Astrocyte (in vitro differentiated cells and primary cell): Measurements from ENCODE around the gene SLC25A21. TPM values are rescaled to one million over a fixed set of nuclear protein-coding genes. Genes with fewer than 3 reads are reported as not detected.

Source experiments
- DNase-seq: peaks from one replicate; pipeline ENCODE4 v3.0.0-alpha.2; 2010; ENCODE audit warnings: low read depth
- FAIRE-seq: peaks from 2 replicates; lab custom pipeline; 2011; peaks lifted over from hg19 to GRCh38; lab: Jason Lieb, UNC
- H2AFZ ChIP-seq: 2 replicates; pipeline ENCODE4 v1.6.0; 2012; ENCODE audit warnings: low read depth, low read length, inconsistent platforms
- H3K27ac ChIP-seq: 2 replicates; pipeline ENCODE4 v1.5.1; 2011; ENCODE audit warnings: low read depth, low read length, inconsistent platforms
- H3K27me3 ChIP-seq: 2 replicates; pipeline ENCODE4 v1.6.0; 2011; ENCODE audit warnings: low read length, inconsistent platforms; ENCODE audit not compliant: insufficient read depth
- H3K36me3 ChIP-seq: 2 replicates; pipeline ENCODE4 v1.5.1; 2011; ENCODE audit warnings: low read length, inconsistent platforms; ENCODE audit not compliant: insufficient read depth
- H3K4me1 ChIP-seq: 2 replicates; pipeline ENCODE4 v1.5.1; 2011; ENCODE audit warnings: low read length, inconsistent platforms; ENCODE audit not compliant: insufficient read depth
- H3K4me2 ChIP-seq: 2 replicates; pipeline ENCODE4 v1.6.0; 2012; ENCODE audit warnings: low read length, inconsistent platforms
- H3K4me3 ChIP-seq: 2 replicates; pipeline ENCODE4 v1.5.1; 2011; ENCODE audit warnings: low read depth, mild to moderate bottlenecking, low read length, inconsistent platforms; ENCODE audit not compliant: insufficient read depth
- H3K79me2 ChIP-seq: 2 replicates; pipeline ENCODE4 v1.6.0; 2012; ENCODE audit warnings: mild to moderate bottlenecking, low read length, inconsistent platforms; ENCODE audit not compliant: insufficient read depth
- H3K9ac ChIP-seq: 2 replicates; pipeline ENCODE4 v1.6.0; 2012; ENCODE audit warnings: mild to moderate bottlenecking, low read length, inconsistent platforms
- H3K9me3 ChIP-seq: 2 replicates; pipeline ENCODE4 v1.5.1; 2012; ENCODE audit warnings: low read depth, mild to moderate bottlenecking, low read length, inconsistent platforms; ENCODE audit not compliant: insufficient read depth
- H4K20me1 ChIP-seq: 2 replicates; pipeline ENCODE4 v1.6.0; 2012; ENCODE audit warnings: low read length, inconsistent platforms; ENCODE audit not compliant: insufficient read depth
- H3K27ac Mint-ChIP-seq: one replicate; pipeline ENCODE4 v1.8.0; 2021; ENCODE audit warnings: mild to moderate bottlenecking, mixed read lengths; ENCODE audit not compliant: unreplicated experiment
- H3K27me3 Mint-ChIP-seq: one replicate; pipeline ENCODE4 v1.8.0; 2021; ENCODE audit warnings: low read depth, mixed read lengths; ENCODE audit not compliant: unreplicated experiment
- H3K36me3 Mint-ChIP-seq: one replicate; pipeline ENCODE4 v1.8.0; 2021; ENCODE audit warnings: low read depth, mixed read lengths; ENCODE audit not compliant: unreplicated experiment
- H3K4me1 Mint-ChIP-seq: one replicate; pipeline ENCODE4 v1.8.0; 2021; ENCODE audit warnings: low read depth, mixed read lengths; ENCODE audit not compliant: unreplicated experiment
- H3K4me3 Mint-ChIP-seq: one replicate; pipeline ENCODE4 v1.8.0; 2021; ENCODE audit warnings: mild to moderate bottlenecking, moderate library complexity, mixed read lengths; ENCODE audit not compliant: unreplicated experiment
- H3K9me3 Mint-ChIP-seq: one replicate; pipeline ENCODE4 v1.8.0; 2021; ENCODE audit warnings: mild to moderate bottlenecking, mixed read lengths; ENCODE audit not compliant: unreplicated experiment
- CTCF ChIP-seq: IDR thresholded peaks from 2 replicates; pipeline ENCODE4 v1.5.1; 2011; ENCODE audit warnings: low read depth, mild to moderate bottlenecking, inconsistent platforms, low read length, moderate library complexity; ENCODE audit not compliant: insufficient read depth
- EZH2 ChIP-seq: IDR thresholded peaks from 2 replicates; pipeline ENCODE4 v1.6.1; 2012; ENCODE audit warnings: mild to moderate bottlenecking, low read length, inconsistent platforms; ENCODE audit not compliant: insufficient read depth
- total RNA-seq: library from RNA; stranded (reverse); gene quantifications from 2 replicates; pipeline ENCODE4 v1.2.1, GENCODE V29; 2021

The SLC25A21 gene
- total RNA-seq, 1 donor from 2014 or later: 1.5 TPM

GRCh38 chr14:36835128-36835527, 337.3 kb downstream of the SLC25A21 start:
- Mint-ChIP-seq H3K4me1 (no peaks in the 10 kb centered on the region), H3K9me3 (peaks cover 3% of the 10 kb centered on the region), H3K4me3 (no peak overlapping the region), H3K27ac (no peak overlapping the region), H3K36me3 (peaks cover 3% of the 10 kb centered on the region), H3K27me3 (peaks cover 5% of the 10 kb centered on the region)
- Histone ChIP-seq H3K9ac (no peak overlapping the region), H3K27ac (no peak overlapping the region), H3K9me3 (no peaks in the 10 kb centered on the region), H3K4me1 (no peaks in the 10 kb centered on the region), H4K20me1 (no peaks in the 10 kb centered on the region), H3K4me3 (no peak overlapping the region), H3K27me3 (no peaks in the 10 kb centered on the region), H3K36me3 (no peaks in the 10 kb centered on the region), H3K79me2 (no peaks in the 10 kb centered on the region), H3K4me2 (no peak overlapping the region), H2AFZ (no peak overlapping the region)
- FAIRE-seq (no peak), DNase-seq (no peak)
- no peak for TF ChIP-seq CTCF
- TF ChIP-seq EZH2: no peak

GRCh38 chr14:36834293-36834692, 338.1 kb downstream of the SLC25A21 start:
- Histone ChIP-seq H3K27me3 (no peaks in the 10 kb centered on the region), H3K79me2 (no peaks in the 10 kb centered on the region), H3K9me3 (no peaks in the 10 kb centered on the region), H3K36me3 (no peaks in the 10 kb centered on the region), H3K4me3 (no peak overlapping the region), H3K9ac (no peak overlapping the region), H3K4me1 (no peaks in the 10 kb centered on the region), H3K4me2 (no peak overlapping the region), H4K20me1 (no peaks in the 10 kb centered on the region), H2AFZ (no peak overlapping the region), H3K27ac (no peak overlapping the region)
- no peak overlapping the region for H3K4me3 Mint-ChIP-seq
- FAIRE-seq (no peak), DNase-seq (no peak)
- no peak overlapping the region for H3K27ac Mint-ChIP-seq
- H3K9me3 Mint-ChIP-seq: peaks cover 3% of the 10 kb centered on the region
- H3K4me1 Mint-ChIP-seq: no peaks in the 10 kb centered on the region
- peaks cover 3% of the 10 kb centered on the region for H3K36me3 Mint-ChIP-seq
- TF ChIP-seq CTCF (no peak), EZH2 (no peak)
- H3K27me3 Mint-ChIP-seq: peaks cover 8% of the 10 kb centered on the region

- Histone ChIP-seq H3K4me3 (no peak overlapping the region), H3K9ac (no peak overlapping the region), H3K9me3 (no peaks in the 10 kb centered on the region), H2AFZ (no peak overlapping the region), H3K36me3 (no peaks in the 10 kb centered on the region), H3K79me2 (no peaks in the 10 kb centered on the region), H4K20me1 (no peaks in the 10 kb centered on the region), H3K27me3 (no peaks in the 10 kb centered on the region), H3K4me2 (no peak overlapping the region), H3K27ac (no peak overlapping the region), H3K4me1 (no peaks in the 10 kb centered on the region)
- H3K36me3 Mint-ChIP-seq: no peaks in the 10 kb centered on the region
- H3K4me1 Mint-ChIP-seq: no peaks in the 10 kb centered on the region
- no peak overlapping the region for H3K4me3 Mint-ChIP-seq
- TF ChIP-seq CTCF: no peak
- TF ChIP-seq EZH2: no peak
- H3K27ac Mint-ChIP-seq: no peak overlapping the region
- DNase-seq: no peak
- no peak for FAIRE-seq
- peaks cover 3% of the 10 kb centered on the region for H3K27me3 Mint-ChIP-seq
- H3K9me3 Mint-ChIP-seq: no peaks in the 10 kb centered on the region
These were observed 342.9 kb downstream of the SLC25A21 start for GRCh38 chr14:36829547-36829946.
